ENCODE measurements around the gene ZNF681. TPM values are rescaled to one million over a fixed set of nuclear protein-coding genes. Genes with fewer than 3 reads are reported as not detected.

Gene ZNF681
- total and polyA plus RNA-seq, 2 of the 13 experiments (the other 11 are each of a cell fraction or from before 2014, with no cell fraction given) = not detected

GRCh38 chr19:23785982-23786381 is 27.3 kb upstream of the ZNF681 start:
- no peak for ATAC-seq
- no peaks in the 10 kb centered on the region for H3K27me3 ChIP-seq (ENCODE audit: control insufficient read depth in 1 of 2, insufficient read depth in 2 of 2, low read length in 2 of 2)
- H3K9me3 ChIP-seq (ENCODE audit: low read length) = peaks cover 94% of the 10 kb centered on the region
- WGBS (ENCODE audit: low lambda C conversion rate) = 23% methylated on average over 3 of the region's 3 CpGs
- H3K79me2 ChIP-seq (ENCODE audit: insufficient read depth, low read length) = no peaks in the 10 kb centered on the region
- in situ Hi-C loops (cut with HindIII; ENCODE audit: extremely low pct_ligation_motif_present, low pct_unique_long_range_greater_than_20kb) (loop anchor here (5.0 kb wide), 1 partner anchor 111 kb away; no protein-coding TSS in a partner anchor), intact Hi-C loops (cut with micrococcal nuclease; ENCODE audit: unreplicated experiment) (no loop called here)
- TF ChIP-seq NFATC3 (CRISPR knock-in tag; IDR thresholded peaks at IDR 0.05) (no peak), ZSCAN9 (CRISPR knock-in tag; IDR thresholded peaks at IDR 0.05; ENCODE audit: borderline replicate concordance) (no peak), RXRA (CRISPR knock-in tag; IDR thresholded peaks at IDR 0.05) (no peak), ZNF253 (CRISPR knock-in tag; IDR thresholded peaks at IDR 0.05; ENCODE audit: borderline replicate concordance) (no peak), YEATS2 (CRISPR knock-in tag; IDR thresholded peaks at IDR 0.05; ENCODE audit: borderline replicate concordance) (no peak), BCLAF1 (IDR thresholded peaks at IDR 0.05) (no peak)
- no peak overlapping the region for H2AFZ ChIP-seq (ENCODE audit: low read length)
- no peak for DNase-seq (ENCODE audit: low spot score)
- no peak overlapping the region for H3K27ac ChIP-seq (ENCODE audit: extremely low read length, insufficient read depth, low read length)
- BruUV-seq (replicated peaks) = no TSS peak
- CTCF ChIA-PET (ENCODE audit: low intra/inter-chr PET ratio, low total read pairs) = no interaction called here
- no peak overlapping the region for H3K9ac ChIP-seq (ENCODE audit: insufficient read depth, low read depth, low read length)
- no peak for FAIRE-seq
- H3K36me3 ChIP-seq (replicated peaks in 1 of 2; ENCODE audit: control insufficient read depth in 1 of 2, insufficient read depth in 2 of 2, low read length in 2 of 2) = no peaks in the 10 kb centered on the region
- no peaks in the 10 kb centered on the region for H4K20me1 ChIP-seq (ENCODE audit: insufficient read depth, low read length)
- no peak overlapping the region for H3K4me2 ChIP-seq (ENCODE audit: low read depth, low read length)
- H3K4me3 ChIP-seq (replicated peaks in 1 of 3; ENCODE audit: insufficient read depth in 1 of 3, low read depth in 2 of 3, low read length in 3 of 3) = no peak overlapping the region
- POLR2A ChIA-PET = no interaction called here
- no peaks in the 10 kb centered on the region for H3K4me1 ChIP-seq (ENCODE audit: insufficient read depth, low read length)

- no peaks in the 10 kb centered on the region for H3K4me1 ChIP-seq (ENCODE audit: insufficient read depth, low read length)
- H4K20me1 ChIP-seq (ENCODE audit: insufficient read depth, low read length) = no peaks in the 10 kb centered on the region
- POLR2A ChIA-PET = no interaction called here
- H3K9ac ChIP-seq (ENCODE audit: insufficient read depth, low read depth, low read length) = no peak overlapping the region
- DNase-seq (ENCODE audit: low spot score) (no peak), FAIRE-seq (no peak), ATAC-seq (no peak)
- H3K9me3 ChIP-seq (ENCODE audit: low read length) = peaks cover 98% of the 10 kb centered on the region
- intact Hi-C loops (cut with micrococcal nuclease; ENCODE audit: unreplicated experiment) = no loop called here
- WGBS (ENCODE audit: low lambda C conversion rate) = 0% methylated on average over 1 of the region's 2 CpGs
- no peaks in the 10 kb centered on the region for H3K27me3 ChIP-seq (ENCODE audit: control insufficient read depth in 1 of 2, insufficient read depth in 2 of 2, low read length in 2 of 2)
- CTCF ChIA-PET (ENCODE audit: low intra/inter-chr PET ratio, low total read pairs) = no interaction called here
- no peaks in the 10 kb centered on the region for H3K79me2 ChIP-seq (ENCODE audit: insufficient read depth, low read length)
- no peak overlapping the region for H3K4me3 ChIP-seq (replicated peaks in 1 of 3; ENCODE audit: insufficient read depth in 1 of 3, low read depth in 2 of 3, low read length in 3 of 3)
- in situ Hi-C loops (cut with HindIII; ENCODE audit: extremely low pct_ligation_motif_present, low pct_unique_long_range_greater_than_20kb) = no loop called here
- BruUV-seq (replicated peaks) = no TSS peak
- no peak overlapping the region for H3K27ac ChIP-seq (ENCODE audit: extremely low read length, insufficient read depth, low read length)
- H2AFZ ChIP-seq (ENCODE audit: low read length) = no peak overlapping the region
- H3K4me2 ChIP-seq (ENCODE audit: low read depth, low read length) = no peak overlapping the region
- no peaks in the 10 kb centered on the region for H3K36me3 ChIP-seq (replicated peaks in 1 of 2; ENCODE audit: control insufficient read depth in 1 of 2, insufficient read depth in 2 of 2, low read length in 2 of 2)
- TF ChIP-seq, protein P1, sequence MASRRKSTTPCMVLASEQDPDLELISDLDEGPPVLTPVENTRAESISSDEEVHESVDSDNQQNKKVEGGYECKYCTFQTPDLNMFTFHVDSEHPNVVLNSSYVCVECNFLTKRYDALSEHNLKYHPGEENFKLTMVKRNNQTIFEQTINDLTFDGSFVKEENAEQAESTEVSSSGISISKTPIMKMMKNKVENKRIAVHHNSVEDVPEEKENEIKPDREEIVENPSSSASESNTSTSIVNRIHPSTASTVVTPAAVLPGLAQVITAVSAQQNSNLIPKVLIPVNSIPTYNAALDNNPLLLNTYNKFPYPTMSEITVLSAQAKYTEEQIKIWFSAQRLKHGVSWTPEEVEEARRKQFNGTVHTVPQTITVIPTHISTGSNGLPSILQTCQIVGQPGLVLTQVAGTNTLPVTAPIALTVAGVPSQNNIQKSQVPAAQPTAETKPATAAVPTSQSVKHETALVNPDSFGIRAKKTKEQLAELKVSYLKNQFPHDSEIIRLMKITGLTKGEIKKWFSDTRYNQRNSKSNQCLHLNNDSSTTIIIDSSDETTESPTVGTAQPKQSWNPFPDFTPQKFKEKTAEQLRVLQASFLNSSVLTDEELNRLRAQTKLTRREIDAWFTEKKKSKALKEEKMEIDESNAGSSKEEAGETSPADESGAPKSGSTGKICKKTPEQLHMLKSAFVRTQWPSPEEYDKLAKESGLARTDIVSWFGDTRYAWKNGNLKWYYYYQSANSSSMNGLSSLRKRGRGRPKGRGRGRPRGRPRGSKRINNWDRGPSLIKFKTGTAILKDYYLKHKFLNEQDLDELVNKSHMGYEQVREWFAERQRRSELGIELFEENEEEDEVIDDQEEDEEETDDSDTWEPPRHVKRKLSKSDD (CRISPR knock-in tag; IDR thresholded peaks at IDR 0.05; ENCODE audit: low read depth) = no peak
- no peak for TF ChIP-seq KLF15 (CRISPR knock-in tag; IDR thresholded peaks at IDR 0.05; ENCODE audit: borderline replicate concordance)
- TF ChIP-seq NR3C1 (CRISPR knock-in tag; IDR thresholded peaks at IDR 0.05) = no peak
- TF ChIP-seq, protein P2, sequence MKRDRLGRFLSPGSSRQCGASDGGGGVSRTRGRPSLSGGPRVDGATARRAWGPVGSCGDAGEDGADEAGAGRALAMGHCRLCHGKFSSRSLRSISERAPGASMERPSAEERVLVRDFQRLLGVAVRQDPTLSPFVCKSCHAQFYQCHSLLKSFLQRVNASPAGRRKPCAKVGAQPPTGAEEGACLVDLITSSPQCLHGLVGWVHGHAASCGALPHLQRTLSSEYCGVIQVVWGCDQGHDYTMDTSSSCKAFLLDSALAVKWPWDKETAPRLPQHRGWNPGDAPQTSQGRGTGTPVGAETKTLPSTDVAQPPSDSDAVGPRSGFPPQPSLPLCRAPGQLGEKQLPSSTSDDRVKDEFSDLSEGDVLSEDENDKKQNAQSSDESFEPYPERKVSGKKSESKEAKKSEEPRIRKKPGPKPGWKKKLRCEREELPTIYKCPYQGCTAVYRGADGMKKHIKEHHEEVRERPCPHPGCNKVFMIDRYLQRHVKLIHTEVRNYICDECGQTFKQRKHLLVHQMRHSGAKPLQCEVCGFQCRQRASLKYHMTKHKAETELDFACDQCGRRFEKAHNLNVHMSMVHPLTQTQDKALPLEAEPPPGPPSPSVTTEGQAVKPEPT (CRISPR knock-in tag; IDR thresholded peaks at IDR 0.05; ENCODE audit: low read depth) = no peak
- TF ChIP-seq KAT7 (CRISPR knock-in tag; IDR thresholded peaks at IDR 0.05; ENCODE audit: borderline replicate concordance) = no peak
These were observed 25.6 kb upstream of the ZNF681 start for GRCh38 chr19:23784274-23784673.
